Measurements from ENCODE around the gene ATG4B. TPM values are rescaled to one million over a fixed set of nuclear protein-coding genes. Genes with fewer than 3 reads are reported as not detected.

The ATG4B gene
- polyA plus RNA-seq, 1 donor from 2014 or later, result 128 TPM

- Histone ChIP-seq H3K36me3 (ENCODE audit: insufficient read depth, low read length) (no peaks in the 10 kb centered on the region), H3K27ac (ENCODE audit: low read length) (no peak overlapping the region), H3K9ac (ENCODE audit: low read length) (no peak overlapping the region), H2AFZ (ENCODE audit: low read depth, low read length) (no peak overlapping the region), H3K9me2 (ENCODE audit: insufficient read depth, low read length) (no peaks in the 10 kb centered on the region), H4K20me1 (ENCODE audit: insufficient read depth) (no peaks in the 10 kb centered on the region), H3K4me3 (ENCODE audit: low read length) (no peak overlapping the region), H3F3A (ENCODE audit: insufficient read depth, low read length, poor library complexity, severe bottlenecking) (no peaks in the 10 kb centered on the region), H3K79me2 (replicated peaks; ENCODE audit: insufficient read depth, low read length) (no peaks in the 10 kb centered on the region), H3K27me3 (ENCODE audit: insufficient read depth, low read depth, low read length) (no peaks in the 10 kb centered on the region), H3K4me2 (ENCODE audit: low read length) (no peak overlapping the region), H3K9me3 (ENCODE audit: low read length) (no peaks in the 10 kb centered on the region)
- TF ChIP-seq TAF1 (IDR thresholded peaks at IDR 0.05; ENCODE audit: low read depth) (no peak), RAD21 (conservative IDR thresholded peaks at IDR 0.05) (no peak), EZH2 (IDR thresholded peaks at IDR 0.05; ENCODE audit: borderline replicate concordance, insufficient read depth, low read length, poor library complexity, severe bottlenecking) (no peak), POLR2AphosphoS5 (IDR thresholded peaks at IDR 0.05) (no peak), REST (IDR thresholded peaks at IDR 0.05; ENCODE audit: borderline replicate concordance) (no peak), MXI1 (conservative IDR thresholded peaks at IDR 0.05; ENCODE audit: poor library complexity, severe bottlenecking) (no peak), EP300 (conservative IDR thresholded peaks at IDR 0.05; ENCODE audit: poor library complexity, severe bottlenecking) (no peak), SMC3 (conservative IDR thresholded peaks at IDR 0.05; ENCODE audit: poor library complexity) (no peak), CTCF (IDR thresholded peaks at IDR 0.05; ENCODE audit: poor library complexity, severe bottlenecking) (no peak)
Observed at GRCh38 chr2:241598061-241598460, 39.4 kb upstream of the ATG4B start.

GRCh38 chr2:241598487-241598886 is 39.0 kb upstream of the ATG4B start:
- no peaks in the 10 kb centered on the region for H3K9me3 ChIP-seq (ENCODE audit: low read length)
- no peak overlapping the region for H3K4me3 ChIP-seq (ENCODE audit: low read length)
- H3F3A ChIP-seq (ENCODE audit: insufficient read depth, low read length, poor library complexity, severe bottlenecking), result no peaks in the 10 kb centered on the region
- H3K27me3 ChIP-seq (ENCODE audit: insufficient read depth, low read depth, low read length), result no peaks in the 10 kb centered on the region
- no peak overlapping the region for H2AFZ ChIP-seq (ENCODE audit: low read depth, low read length)
- no peaks in the 10 kb centered on the region for H4K20me1 ChIP-seq (ENCODE audit: insufficient read depth)
- H3K36me3 ChIP-seq (ENCODE audit: insufficient read depth, low read length), result no peaks in the 10 kb centered on the region
- TF ChIP-seq RAD21 (conservative IDR thresholded peaks at IDR 0.05) (peak; percentile 11), EP300 (conservative IDR thresholded peaks at IDR 0.05; ENCODE audit: poor library complexity, severe bottlenecking) (no peak), REST (IDR thresholded peaks at IDR 0.05; ENCODE audit: borderline replicate concordance) (no peak)
- no peaks in the 10 kb centered on the region for H3K9me2 ChIP-seq (ENCODE audit: insufficient read depth, low read length)
- no peak overlapping the region for H3K9ac ChIP-seq (ENCODE audit: low read length)
- no peaks in the 10 kb centered on the region for H3K79me2 ChIP-seq (replicated peaks; ENCODE audit: insufficient read depth, low read length)
- no peak overlapping the region for H3K4me2 ChIP-seq (ENCODE audit: low read length)
- no peak overlapping the region for H3K27ac ChIP-seq (ENCODE audit: low read length)

Measured in neural cell (in vitro differentiated cells).